Measurements from ENCODE around the gene RDX.

Gene RDX

DNA sequence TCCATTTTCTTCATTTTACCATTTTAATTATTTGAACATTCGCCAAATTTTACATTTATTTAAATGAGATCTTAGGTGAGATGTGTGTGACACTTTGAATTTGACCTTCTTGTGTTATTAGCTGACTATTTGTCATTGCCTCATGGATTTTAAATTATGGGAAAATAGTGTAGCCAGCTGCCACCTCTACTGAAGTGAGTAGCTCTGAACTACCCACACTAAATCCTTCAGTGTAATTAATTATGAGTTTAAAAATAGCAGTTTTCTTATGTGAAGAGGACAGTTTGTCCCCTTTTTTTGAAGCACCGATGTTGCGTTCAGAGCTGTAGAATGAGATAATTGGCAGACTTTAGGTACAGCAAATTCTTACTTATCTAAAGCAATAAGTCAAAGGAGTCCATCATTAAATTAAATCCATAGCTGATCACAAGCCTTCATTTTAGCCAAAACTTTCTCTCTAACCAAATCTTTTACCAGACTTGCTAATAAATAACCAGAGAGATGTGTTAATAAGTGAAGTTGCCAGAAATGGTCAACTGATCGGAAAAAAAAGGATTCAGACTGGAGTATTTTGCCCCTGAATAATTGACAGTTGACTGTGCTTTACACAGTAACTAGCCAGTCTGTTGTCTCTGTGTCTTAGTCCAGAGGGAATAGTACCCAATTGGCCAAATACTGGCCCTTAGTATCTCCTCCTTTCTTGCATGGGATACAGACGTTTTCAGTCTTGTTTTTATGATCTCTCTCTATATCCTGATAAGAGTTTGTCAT is 128.2 kb downstream of the RDX start:
- no peak for DNase-seq

DNA sequence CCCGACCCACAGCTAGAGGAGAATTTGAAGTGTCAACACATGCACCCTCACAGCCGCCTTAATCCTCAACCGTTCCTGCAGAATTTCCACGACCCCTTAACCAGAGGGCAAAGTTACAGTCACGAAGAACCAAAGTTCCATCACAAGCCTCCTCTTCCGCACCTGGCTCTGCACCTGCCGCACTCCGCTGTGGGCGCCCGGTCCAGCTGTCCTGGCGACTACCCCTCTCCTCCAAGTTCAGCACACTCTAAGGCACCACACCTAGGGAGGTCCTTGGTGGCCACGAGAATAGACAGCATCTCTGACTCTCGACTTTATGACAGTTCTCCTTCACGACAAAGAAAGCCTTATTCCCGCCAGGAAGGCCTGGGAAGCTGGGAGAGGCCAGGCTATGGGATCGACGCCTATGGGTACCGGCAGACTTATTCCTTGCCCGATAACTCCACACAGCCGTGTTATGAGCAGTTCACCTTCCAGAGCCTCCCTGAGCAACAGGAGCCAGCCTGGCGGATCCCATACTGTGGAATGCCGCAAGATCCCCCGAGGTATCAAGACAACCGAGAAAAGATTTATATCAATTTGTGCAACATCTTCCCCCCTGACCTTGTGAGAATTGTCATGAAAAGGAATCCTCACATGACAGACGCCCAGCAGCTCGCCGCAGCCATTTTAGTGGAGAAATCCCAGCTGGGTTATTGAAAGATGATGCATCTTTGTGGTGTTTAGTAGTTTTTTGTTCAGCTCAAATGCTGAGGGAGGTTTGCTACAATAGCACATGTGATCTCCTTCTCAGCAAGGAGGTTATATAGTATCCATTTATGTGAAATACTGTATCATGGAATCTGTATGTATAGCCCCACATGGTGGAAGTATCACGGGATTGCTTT is 131.1 kb downstream of the RDX start:
- DNase-seq, result no peak

DNA sequence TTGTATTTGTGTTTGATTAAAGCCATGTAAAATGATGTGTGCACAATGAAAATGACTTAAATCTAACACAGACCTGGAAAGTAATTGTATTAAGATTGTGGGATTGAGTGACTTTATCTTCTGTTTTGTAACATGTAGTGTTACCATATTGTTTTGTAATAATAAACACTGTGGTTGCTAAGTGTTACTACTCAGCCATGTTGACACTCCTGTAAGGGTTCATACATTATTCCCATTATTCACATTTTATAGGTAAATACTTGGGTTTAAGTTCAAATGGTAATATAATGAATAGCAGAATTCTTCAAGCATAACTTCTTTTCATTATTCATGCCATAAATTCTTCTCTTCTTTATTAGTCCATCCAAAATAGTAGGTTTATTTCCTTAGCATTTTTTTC is 134.2 kb downstream of the RDX start:
- no peak for DNase-seq

DNA sequence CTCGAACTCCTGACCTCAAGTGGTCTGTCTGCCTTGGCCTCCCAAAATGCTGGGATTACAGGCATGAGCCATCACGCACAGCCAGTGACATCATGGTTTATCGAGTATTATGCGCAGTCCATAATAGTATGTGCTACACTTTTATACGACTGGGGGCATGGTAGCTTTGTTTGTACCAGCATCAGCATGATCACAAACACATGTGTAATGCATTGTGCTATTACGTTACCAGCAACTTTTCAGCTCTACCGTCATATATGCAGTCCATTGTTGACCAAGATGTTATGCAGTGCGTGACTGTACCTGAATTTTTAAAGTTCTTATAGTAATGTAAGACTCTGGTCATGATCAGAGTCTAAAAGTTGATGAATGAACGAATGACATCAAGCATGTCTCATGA is 135.4 kb downstream of the RDX start:
- DNase-seq, result no peak

DNA sequence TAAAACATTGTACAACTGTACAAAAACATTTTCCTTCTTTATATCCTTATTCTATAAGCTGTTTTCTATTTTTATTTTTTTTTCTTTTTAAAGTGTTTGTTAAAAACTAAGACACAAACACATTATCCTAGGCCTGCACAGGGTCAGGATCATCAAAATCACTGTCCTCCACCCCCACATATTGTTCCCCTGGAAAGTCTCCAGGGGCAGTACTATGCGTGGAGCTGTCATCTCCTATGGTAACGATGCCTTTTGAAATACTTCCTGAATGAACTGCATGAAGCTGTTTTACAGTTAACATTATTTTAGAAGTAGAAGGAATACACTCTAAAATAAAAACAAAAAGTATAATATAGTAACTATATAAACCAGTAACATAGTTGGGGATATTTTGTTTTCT is 136.0 kb downstream of the RDX start:
- DNase-seq, result no peak

DNA sequence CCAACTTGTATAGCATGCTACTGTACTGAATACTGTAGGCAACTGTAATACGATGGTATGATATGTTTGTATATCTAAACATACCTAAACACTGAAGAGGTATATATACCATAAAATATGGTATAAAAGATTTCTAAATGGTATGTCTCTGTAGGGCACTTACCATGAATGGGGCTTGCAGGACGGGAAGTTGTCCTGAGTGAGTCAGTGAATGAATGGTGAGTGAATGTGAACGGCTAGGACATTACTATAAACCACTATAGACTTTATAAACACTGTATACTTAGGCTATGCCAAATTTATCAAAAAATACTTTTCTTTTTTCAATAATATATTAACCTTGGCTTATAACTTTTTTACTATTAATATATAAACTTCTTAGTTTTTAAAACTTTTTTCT is 136.4 kb downstream of the RDX start:
- no peak for DNase-seq

DNA sequence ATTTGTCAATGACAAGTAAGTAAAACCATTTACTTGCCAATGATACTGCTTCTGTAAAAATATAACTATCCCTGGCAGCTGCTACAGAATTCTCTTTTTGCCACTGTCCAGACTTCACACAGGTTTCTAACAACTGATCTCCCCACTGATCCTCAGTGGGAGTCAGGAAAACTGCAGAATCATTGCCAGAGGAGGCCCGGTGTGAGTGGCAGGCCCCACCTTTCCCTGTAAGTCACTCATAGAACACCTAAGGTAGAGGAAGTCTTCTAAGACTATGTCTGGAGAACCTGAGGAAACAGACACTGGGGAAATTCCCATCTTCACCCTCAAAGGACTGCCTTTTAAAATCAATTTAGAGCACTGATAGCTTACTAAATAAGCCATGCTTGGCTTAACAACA is 136.9 kb downstream of the RDX start:
- DNase-seq, result no peak

DNA sequence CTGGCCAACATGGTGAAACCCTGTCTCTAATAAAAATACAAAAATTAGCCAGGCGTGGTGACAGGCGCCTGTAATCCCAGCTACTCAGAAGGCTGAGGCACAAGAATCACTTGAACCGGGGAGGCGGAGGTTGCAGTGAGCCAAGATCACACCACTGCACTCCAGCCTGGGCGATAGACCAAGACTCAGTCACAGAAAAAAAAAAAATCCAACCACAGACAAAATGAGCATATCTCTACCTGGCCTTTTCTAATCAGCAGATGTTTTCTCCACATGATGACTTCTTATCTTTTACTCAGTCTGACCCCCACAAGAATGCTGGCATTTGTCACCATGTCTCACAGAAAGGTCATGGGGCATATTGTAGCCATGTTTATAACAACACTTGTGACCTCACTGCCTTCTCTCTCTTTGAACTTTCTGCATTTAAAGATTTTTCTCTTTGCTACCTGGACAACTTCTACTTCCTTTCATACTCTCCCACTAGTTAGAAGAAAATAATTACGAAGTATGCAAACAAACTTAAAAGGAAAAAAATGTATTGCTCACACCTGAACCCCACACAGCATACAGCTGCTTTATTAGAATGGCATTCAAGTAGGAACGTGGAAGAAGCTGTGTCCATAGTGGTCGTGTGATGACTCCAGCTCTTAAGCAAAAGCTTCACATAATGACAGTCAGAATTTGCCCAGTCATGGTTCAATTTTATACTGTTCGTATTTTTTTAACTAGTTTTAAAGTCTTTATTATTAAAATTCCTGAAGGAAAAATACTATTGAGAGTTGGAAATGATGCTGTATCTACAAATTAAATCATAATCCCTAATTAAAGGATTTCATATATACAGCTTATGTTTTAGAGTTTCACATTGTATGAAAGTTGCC is 137.9 kb downstream of the RDX start:
- DNase-seq, result no peak

DNA sequence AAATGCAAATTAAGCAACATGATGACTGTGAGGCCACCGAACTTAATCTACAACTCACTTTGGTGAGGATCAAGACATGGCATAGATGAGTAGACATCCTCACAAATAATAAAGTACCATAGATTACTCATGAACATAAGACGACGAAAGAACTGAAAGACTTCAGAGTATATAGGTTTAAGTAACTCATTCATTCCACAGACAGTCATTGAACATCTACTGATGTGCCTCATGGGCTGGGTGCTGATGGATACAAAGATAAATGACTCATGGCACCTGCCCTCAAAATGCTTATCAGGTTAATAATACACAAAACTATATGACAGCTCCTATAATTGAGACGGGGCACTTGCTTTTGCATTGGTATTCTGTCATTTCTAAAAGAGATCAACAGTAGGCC is 139.9 kb downstream of the RDX start:
- DNase-seq, result no peak

DNA sequence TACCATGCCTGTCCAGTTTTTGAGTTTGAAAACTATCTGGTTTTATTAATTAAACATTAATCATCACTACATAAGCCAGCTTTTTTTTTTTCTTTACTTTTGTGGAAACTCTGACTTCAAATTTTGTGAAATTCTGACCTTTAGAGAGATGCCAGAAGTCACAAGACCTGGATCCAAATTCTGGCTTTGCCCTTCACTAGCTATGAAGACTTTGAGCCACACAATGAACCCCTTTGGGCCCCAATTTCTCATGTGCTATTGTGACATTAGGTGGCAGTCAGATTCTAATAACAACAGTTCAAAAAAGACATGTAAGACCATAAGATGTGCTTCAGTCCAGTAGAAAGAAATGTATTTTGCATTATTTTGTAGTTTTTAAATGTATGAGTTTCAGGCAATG is 142.9 kb downstream of the RDX start:
- DNase-seq, result no peak

DNA sequence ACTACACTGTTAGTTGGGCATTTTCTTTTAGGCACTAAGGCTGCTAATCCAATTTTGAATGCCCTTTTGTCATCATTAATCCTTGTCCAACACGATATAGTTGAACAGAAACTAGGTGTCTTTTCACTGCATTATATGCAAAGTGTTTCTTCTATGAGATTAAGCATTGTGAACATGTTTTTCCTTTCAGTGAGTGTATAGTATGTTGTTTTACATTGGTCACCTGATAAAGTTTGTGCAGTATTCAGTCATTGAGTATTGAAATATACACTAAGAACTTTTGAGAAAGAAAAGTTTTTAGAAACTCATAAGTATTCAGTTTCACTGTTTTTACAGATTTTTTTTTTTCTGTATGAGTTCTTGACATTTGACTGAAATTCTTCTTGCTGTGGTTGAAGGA is 144.2 kb downstream of the RDX start:
- no peak for DNase-seq

DNA sequence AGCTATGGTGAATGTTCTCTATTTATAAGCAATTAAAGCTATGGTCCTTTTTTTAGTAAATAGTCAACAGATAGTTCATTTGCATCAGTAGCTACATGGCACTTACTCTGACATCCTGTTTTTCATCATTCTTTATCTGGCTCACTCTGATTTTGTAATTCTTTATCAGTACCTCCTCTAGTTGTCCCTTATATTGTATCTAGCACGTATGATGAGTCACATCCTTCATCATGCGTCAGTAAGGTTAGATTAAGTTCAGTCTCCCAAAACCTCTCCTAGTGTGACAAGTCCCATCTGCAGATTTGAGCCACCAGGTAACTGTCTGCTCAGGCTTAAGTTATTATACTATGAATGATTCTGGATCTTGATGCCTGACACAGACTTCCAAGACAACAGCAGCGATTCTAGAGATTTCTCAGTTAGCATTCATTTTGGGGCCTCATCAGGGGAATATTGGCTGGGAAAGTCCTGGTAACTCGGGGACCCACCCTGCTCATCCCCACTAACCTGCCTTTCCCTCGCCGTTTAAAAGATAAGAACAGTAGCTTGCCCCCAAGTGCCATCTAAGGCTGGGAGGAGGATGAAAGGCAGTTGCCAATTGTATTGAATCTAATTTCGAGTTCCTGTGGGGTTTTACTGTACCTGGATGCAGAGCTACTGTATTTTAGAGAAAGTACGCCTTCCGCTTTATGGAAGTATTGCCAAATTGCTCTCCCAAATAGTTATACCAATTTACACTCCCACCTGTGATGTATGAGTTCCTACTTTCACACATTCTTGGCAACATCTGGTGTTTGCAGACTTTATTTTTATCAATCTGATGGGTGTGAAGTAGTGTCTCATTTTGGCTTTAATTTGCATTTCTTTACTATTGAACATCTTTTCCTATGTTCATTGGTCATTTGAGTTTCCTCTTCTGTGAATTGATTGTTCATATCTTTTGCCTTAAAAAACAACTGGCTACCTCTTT is 147.4 kb downstream of the RDX start:
- no peak for DNase-seq

DNA sequence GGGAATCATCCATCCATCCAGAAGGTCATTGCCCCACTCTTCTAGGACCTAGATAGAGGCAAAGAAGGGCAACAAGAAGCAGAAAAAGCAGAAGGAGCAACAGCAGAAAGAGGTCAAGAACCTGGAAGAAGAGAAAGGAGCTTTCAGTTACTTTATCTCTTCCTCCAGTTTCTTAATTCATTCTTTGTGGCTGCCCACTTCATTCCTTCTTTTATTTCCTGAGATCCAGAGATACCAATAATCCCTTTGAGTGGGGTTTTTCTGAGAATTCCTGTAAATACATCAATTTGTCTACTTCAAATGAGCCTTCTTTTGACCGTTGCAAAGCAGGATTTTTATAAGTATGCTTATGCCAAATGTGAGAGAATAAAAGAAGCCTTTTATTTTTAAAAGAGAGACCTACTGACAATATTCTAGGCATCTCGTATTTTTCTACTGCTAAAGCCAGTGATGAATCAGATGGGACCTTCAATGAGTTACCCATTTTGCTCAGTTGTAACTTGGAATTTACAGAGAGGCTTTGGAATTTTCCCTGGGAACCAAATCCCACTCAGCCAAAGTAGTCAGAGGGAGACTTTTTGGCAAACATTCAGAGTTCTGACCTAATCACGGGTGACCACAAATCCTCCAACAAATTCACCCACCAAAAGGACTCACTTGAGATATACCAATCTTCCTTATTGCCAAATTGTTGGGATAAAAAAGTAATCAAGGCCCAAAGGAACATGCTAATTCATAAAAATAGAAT is 148.3 kb downstream of the RDX start:
- no peak for DNase-seq

DNA sequence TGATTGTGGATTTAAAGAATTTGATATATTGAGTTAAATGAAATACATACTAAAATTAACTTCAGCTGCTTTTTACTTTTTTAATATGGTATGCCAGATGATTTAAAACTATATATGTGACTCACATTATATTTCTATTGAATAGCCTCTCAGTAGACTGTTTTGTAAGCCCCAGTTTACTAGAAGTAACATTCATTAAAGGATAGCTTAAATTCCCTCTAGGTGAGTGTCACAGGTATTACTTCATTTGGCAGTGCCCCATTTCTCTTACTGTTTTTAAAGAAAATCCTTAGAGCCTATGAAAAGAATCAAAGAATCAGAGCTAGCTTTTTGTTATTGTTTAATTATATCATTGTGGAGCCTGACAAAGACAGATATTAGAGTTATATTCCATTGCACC is 154.6 kb downstream of the RDX start:
- DNase-seq, result no peak

DNA sequence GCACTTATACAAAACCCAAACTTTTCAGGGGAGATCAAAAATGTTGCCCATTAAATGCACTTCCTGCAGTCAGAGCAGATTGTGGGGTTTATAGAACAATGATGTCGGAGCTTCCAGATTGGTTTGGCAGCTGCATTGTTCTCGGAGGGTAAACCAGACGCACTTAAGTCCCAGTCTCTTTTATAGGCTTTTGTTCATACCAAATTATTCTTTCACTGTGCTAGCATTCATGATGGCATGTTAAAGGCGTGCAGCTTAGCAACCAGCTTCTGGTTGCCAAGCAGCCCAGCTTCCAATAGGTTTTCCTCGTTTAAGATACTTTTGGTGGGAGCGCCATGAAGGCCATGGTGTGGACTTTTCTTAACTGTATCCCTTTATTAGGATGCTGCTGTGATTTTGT is 162.3 kb downstream of the RDX start:
- no peak for DNase-seq

DNA sequence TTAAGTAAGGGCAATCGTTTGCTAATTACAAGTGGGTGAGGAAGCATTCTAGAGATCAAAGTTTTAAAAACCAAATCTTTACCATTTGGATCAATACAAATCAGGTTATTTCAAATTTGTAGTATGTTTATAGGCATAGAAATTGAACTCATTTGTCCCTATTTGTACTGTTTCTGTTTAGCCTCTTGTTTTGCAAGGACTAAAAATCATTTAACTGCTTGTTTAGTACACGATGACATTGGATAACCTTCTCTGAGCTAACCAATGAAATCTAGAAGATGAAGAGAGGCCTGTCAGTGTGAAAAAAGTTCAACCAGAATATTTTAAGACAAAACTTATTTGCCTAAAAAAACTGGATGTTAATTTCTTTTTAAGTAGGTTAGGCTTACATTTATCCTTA is 163.3 kb downstream of the RDX start:
- DNase-seq, result no peak

DNA sequence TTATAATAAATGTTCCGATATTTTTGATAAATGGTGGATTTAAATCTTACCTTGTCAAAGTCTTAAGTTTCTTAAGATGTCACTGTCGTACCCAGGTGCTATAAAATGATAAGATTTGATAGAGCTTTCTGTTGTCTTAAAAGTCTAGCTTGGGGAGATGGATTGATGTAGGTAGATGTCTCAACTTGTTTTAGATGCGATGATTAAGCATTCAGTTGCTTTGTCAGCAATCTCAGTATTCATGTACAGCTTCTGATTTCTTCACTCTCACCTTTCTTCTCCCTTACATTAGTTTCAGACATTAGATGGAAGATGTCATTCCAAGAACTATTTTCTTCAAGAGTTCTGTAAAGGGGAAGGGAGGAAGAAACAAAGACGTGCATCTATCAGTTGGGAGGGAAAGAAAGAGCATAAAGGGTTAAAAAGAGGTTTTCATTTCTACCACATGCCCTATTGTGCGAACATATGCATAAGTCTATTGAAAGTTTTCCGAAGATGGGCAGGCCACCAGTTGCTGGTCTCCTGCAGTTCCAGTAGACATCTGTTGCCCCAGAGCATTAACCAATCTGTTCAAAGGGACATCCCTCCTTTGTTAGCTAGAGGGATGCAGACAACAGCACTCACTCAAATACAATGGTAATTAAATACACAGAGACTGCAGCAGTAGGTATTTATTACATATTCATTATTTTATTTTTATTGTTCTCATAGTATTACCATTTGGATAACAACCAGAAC is 164.9 kb downstream of the RDX start:
- no peak for DNase-seq

DNA sequence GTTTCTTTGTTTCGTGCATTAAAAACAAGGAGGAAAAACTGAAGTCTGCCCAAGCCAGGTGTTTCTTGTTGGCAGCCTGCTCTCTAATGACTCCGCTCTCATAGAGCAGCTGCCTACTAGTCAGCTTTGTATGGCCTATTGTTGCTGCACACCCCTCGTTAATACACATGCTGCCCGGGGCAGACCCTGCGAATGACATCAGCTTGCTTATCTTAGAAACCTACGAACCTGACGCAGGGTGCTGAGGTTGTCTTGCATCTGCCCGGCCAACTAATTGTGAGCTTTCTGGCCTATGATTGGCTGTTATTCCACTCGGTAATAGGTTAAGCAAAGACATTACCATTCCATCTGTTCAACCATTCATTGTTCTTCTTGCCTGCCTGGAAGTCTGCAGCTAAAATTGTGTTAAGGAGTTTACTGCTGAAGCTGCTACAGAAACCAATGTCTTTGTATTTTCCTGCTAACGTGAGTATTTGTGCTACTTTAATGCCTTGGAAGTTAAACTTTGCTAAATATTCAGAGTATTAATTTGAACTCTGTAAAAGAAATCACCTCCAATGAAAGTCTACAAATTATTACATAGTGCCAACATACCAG is 165.7 kb downstream of the RDX start:
- peak; percentile 92 for DNase-seq

DNA sequence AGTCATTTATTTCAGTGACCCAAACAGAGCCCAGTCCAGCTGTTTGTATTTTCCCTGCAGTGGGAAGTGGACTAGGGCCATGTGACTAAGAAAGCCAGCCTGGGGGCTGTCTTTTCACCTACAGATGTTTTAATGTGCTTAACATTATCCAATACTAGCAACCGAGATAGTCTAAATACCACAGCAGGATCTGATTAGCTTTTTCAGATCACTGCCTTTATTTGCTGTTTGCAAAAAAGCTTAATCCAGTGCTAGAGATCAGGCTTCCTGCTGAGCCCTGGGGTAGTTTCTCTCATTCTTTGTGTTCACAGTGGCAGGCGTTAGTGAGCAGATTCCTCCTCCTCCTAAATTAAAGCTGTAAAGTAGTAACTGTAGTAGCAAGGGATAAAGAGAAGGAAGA is 168.3 kb downstream of the RDX start:
- no peak for DNase-seq

DNA sequence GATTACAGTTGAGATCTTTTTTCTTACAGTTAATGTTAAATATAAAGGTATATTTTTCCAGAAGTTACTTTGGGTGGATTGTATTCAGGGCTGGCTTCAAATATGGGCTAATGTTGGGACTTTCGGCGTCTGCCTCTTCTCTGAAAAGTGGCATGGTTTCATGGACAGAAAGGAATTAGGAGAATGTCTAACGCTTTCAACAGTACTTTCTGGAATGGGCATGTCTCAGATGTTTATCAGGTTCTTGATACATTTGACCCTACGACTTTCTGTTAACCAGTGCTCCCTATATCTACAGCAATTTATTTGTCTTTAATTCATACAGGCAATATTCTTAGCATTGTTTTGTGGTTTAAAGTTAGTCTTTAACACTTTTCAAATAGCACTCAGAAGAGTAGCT is 169.5 kb downstream of the RDX start:
- no peak for DNase-seq
